HepG2 (cell line): ENCODE measurements around the gene ACSM2B. TPM values are rescaled to one million over a fixed set of nuclear protein-coding genes. Genes with fewer than 3 reads are reported as not detected.

Source experiments
- BCL6 ChIP-seq: IDR thresholded peaks from 2 replicates; pipeline ENCODE4 v1.6.1; 2016; ENCODE audit warnings: missing genetic modification reagents, missing compliant biosample characterization
- BHLHE40 ChIP-seq: IDR thresholded peaks from 2 replicates; pipeline ENCODE4 v1.6.1; 2011; ENCODE audit warnings: low read length, improper control_type of control experiment
- EEA1 ChIP-seq: sonication (generic); formaldehyde crosslinking; IDR thresholded peaks from 2 replicates; pipeline ENCODE4 v1.5.1; 2020; ENCODE audit warnings: mild to moderate bottlenecking, missing genetic modification reagents, borderline replicate concordance
- HOXA5 ChIP-seq: sonication (generic); formaldehyde crosslinking; IDR thresholded peaks from 2 replicates; pipeline ENCODE4 v1.4.0; 2020; ENCODE audit warnings: missing genetic modification reagents
- MLLT10 ChIP-seq: sonication (generic); formaldehyde crosslinking; IDR thresholded peaks from 2 replicates; pipeline ENCODE4 v1.4.0; 2020; ENCODE audit warnings: missing genetic modification reagents
- RCOR2 ChIP-seq: IDR thresholded peaks from 2 replicates; pipeline ENCODE4 v1.6.1; 2016; ENCODE audit warnings: missing biosample characterization, missing genetic modification reagents
- RFXAP ChIP-seq: sonication (generic); formaldehyde crosslinking; IDR thresholded peaks from 2 replicates; pipeline ENCODE4 v1.4.0; 2020; ENCODE audit warnings: missing genetic modification reagents, borderline replicate concordance
- SP1 ChIP-seq, 2 experiments: fragments of 450-650 bp in 1 of 2; sonication (generic) in 1 of 2; formaldehyde crosslinking in 1 of 2; IDR thresholded peaks; 2 replicates each; pipeline versions ENCODE4 v1.4.0 to v1.6.1; 2016 to 2020; ENCODE audit warnings: missing genetic modification reagents in 1 of 2
- ZNF556 ChIP-seq: sonication (generic); formaldehyde crosslinking; IDR thresholded peaks from 2 replicates; pipeline ENCODE4 v1.4.0; 2020; ENCODE audit warnings: mild to moderate bottlenecking, missing genetic modification reagents, borderline replicate concordance
- ZNF563 ChIP-seq: sonication (generic); formaldehyde crosslinking; IDR thresholded peaks from 2 replicates; pipeline ENCODE4 v1.8.0; 2022; ENCODE audit warnings: mild to moderate bottlenecking, moderate library complexity, missing genetic modification reagents
- ZNF572 ChIP-seq: sonication (generic); formaldehyde crosslinking; IDR thresholded peaks from 2 replicates; pipeline ENCODE4 v1.5.1; 2020; ENCODE audit warnings: mild to moderate bottlenecking, missing genetic modification reagents
- ZNF724P ChIP-seq: sonication (generic); formaldehyde crosslinking; IDR thresholded peaks from 2 replicates; pipeline ENCODE4 v1.8.0; 2022; ENCODE audit warnings: missing genetic modification reagents, borderline replicate concordance
- polyA plus RNA-seq, 8 experiments: library from polyadenylated mRNA; depleted of rRNA in 3 of 8; stranded (reverse) in 7 of 8; unstranded in 1 of 8; fragments of >200 nt; fragmentation: Illumina TruSeq in 4 of 8; extraction: Trizol in 4 of 8; gene quantifications; 2 replicates each; pipeline versions ENCODE4 v1.2.1 to v1.2.3, GENCODE V29; 2011 to 2016; ENCODE audit warnings: low read depth in 4 of 8, missing spikeins in 1 of 8, mixed read lengths in 1 of 8; ENCODE audit not compliant: insufficient read depth in 1 of 8
- total RNA-seq, 5 experiments: library from RNA; depleted of rRNA; stranded (reverse); fragments of >200 nt; fragmentation: Illumina TruSeq; extraction: Trizol; gene quantifications; 2 replicates each; pipeline ENCODE4 v1.2.3, GENCODE V29; 2016; ENCODE audit warnings: low read depth in 1 of 5
- TF ChIP-seq, protein P1 (sequence below): sonication (generic); formaldehyde crosslinking; IDR thresholded peaks from 2 replicates; pipeline ENCODE4 v1.5.0; 2020; ENCODE audit warnings: mild to moderate bottlenecking, missing genetic modification reagents, borderline replicate concordance
- TF ChIP-seq, protein P2 (sequence below): sonication (generic); formaldehyde crosslinking; IDR thresholded peaks from 2 replicates; pipeline ENCODE4 v1.4.0; 2020; ENCODE audit warnings: missing genetic modification reagents
- TF ChIP-seq, protein P3 (sequence below): IDR thresholded peaks from 2 replicates; pipeline ENCODE4 v1.6.1; 2016

ACSM2B gene
- total and polyA plus RNA-seq, 2 of the 13 experiments (the other 11 are each of a cell fraction or from before 2014, with no cell fraction given) = 22.9 to 34.0 TPM

DNA sequence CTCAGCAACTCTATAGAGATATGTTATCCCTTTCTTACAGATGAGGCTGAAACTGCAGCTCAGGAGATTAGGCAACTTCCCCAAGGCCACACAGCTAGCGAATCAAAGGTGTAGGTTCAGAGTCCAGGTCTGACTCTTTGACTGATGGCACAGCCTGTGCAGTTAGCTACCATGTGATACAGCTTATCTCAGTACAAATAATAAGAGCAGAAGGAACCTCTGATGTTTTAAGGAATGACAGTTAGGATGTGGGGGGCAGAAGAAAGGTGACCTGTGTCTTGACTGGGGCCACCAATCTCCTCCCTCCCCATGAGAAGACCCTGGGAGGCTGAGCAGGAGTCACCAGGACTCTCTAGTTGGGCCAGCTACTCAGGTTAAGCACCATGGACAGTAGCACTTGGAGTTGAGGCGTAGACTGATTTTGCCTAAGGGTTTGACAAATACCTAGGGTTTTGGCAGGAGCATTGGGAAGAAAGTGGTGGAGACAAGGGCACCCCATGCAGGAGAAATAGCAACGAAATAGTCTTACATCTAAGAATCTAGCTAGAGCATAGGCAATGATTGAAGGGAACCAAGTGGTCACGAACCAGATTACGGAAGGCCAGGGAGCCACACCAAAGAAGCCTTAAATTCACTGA lies 22.8 kb upstream of the ACSM2B start (continued):
- TF ChIP-seq, protein P1, sequence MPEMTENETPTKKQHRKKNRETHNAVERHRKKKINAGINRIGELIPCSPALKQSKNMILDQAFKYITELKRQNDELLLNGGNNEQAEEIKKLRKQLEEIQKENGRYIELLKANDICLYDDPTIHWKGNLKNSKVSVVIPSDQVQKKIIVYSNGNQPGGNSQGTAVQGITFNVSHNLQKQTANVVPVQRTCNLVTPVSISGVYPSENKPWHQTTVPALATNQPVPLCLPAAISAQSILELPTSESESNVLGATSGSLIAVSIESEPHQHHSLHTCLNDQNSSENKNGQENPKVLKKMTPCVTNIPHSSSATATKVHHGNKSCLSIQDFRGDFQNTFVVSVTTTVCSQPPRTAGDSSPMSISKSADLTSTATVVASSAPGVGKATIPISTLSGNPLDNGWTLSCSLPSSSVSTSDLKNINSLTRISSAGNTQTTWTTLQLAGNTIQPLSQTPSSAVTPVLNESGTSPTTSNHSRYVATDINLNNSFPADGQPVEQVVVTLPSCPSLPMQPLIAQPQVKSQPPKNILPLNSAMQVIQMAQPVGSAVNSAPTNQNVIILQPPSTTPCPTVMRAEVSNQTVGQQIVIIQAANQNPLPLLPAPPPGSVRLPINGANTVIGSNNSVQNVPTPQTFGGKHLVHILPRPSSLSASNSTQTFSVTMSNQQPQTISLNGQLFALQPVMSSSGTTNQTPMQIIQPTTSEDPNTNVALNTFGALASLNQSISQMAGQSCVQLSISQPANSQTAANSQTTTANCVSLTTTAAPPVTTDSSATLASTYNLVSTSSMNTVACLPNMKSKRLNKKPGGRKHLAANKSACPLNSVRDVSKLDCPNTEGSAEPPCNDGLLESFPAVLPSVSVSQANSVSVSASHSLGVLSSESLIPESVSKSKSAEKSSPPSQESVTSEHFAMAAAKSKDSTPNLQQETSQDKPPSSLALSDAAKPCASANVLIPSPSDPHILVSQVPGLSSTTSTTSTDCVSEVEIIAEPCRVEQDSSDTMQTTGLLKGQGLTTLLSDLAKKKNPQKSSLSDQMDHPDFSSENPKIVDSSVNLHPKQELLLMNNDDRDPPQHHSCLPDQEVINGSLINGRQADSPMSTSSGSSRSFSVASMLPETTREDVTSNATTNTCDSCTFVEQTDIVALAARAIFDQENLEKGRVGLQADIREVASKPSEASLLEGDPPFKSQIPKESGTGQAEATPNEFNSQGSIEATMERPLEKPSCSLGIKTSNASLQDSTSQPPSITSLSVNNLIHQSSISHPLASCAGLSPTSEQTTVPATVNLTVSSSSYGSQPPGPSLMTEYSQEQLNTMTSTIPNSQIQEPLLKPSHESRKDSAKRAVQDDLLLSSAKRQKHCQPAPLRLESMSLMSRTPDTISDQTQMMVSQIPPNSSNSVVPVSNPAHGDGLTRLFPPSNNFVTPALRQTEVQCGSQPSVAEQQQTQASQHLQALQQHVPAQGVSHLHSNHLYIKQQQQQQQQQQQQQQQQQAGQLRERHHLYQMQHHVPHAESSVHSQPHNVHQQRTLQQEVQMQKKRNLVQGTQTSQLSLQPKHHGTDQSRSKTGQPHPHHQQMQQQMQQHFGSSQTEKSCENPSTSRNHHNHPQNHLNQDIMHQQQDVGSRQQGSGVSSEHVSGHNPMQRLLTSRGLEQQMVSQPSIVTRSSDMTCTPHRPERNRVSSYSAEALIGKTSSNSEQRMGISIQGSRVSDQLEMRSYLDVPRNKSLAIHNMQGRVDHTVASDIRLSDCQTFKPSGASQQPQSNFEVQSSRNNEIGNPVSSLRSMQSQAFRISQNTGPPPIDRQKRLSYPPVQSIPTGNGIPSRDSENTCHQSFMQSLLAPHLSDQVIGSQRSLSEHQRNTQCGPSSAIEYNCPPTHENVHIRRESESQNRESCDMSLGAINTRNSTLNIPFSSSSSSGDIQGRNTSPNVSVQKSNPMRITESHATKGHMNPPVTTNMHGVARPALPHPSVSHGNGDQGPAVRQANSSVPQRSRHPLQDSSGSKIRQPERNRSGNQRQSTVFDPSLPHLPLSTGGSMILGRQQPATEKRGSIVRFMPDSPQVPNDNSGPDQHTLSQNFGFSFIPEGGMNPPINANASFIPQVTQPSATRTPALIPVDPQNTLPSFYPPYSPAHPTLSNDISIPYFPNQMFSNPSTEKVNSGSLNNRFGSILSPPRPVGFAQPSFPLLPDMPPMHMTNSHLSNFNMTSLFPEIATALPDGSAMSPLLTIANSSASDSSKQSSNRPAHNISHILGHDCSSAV (CRISPR knock-in tag) = no peak
- TF ChIP-seq ZNF556 (peak; percentile 85), ZNF724P (no peak), RCOR2 (CRISPR knock-in tag) (peak; percentile 98), BCL6 (peak; percentile 89), MLLT10 (CRISPR knock-in tag) (no peak), SP1 (IDR thresholded peaks at IDR 0.05) (no peak), SP1 (CRISPR knock-in tag; IDR thresholded peaks at IDR 0.05) (no peak; the same call in 1 of the 2 replicates), RFXAP (CRISPR knock-in tag) (peak; percentile 86), ZNF572 (CRISPR knock-in tag) (peak; percentile 85; the same call in 1 of the 2 replicates), BHLHE40 (0 out of 2 replicates have a peak, but pooled peaks have one; percentile 30), EEA1 (CRISPR knock-in tag) (no peak; the same call in 1 of the 2 replicates), HOXA5 (CRISPR knock-in tag) (peak; percentile 99), ZNF563 (CRISPR knock-in tag) (peak; percentile 84; the same call in 1 of the 2 replicates)
- TF ChIP-seq, protein P2, sequence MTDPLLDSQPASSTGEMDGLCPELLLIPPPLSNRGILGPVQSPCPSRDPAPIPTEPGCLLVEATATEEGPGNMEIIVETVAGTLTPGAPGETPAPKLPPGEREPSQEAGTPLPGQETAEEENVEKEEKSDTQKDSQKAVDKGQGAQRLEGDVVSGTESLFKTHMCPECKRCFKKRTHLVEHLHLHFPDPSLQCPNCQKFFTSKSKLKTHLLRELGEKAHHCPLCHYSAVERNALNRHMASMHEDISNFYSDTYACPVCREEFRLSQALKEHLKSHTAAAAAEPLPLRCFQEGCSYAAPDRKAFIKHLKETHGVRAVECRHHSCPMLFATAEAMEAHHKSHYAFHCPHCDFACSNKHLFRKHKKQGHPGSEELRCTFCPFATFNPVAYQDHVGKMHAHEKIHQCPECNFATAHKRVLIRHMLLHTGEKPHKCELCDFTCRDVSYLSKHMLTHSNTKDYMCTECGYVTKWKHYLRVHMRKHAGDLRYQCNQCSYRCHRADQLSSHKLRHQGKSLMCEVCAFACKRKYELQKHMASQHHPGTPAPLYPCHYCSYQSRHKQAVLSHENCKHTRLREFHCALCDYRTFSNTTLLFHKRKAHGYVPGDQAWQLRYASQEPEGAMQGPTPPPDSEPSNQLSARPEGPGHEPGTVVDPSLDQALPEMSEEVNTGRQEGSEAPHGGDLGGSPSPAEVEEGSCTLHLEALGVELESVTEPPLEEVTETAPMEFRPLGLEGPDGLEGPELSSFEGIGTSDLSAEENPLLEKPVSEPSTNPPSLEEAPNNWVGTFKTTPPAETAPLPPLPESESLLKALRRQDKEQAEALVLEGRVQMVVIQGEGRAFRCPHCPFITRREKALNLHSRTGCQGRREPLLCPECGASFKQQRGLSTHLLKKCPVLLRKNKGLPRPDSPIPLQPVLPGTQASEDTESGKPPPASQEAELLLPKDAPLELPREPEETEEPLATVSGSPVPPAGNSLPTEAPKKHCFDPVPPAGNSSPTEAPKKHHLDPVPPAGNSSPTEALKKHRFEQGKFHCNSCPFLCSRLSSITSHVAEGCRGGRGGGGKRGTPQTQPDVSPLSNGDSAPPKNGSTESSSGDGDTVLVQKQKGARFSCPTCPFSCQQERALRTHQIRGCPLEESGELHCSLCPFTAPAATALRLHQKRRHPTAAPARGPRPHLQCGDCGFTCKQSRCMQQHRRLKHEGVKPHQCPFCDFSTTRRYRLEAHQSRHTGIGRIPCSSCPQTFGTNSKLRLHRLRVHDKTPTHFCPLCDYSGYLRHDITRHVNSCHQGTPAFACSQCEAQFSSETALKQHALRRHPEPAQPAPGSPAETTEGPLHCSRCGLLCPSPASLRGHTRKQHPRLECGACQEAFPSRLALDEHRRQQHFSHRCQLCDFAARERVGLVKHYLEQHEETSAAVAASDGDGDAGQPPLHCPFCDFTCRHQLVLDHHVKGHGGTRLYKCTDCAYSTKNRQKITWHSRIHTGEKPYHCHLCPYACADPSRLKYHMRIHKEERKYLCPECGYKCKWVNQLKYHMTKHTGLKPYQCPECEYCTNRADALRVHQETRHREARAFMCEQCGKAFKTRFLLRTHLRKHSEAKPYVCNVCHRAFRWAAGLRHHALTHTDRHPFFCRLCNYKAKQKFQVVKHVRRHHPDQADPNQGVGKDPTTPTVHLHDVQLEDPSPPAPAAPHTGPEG = peak; percentile 83
- TF ChIP-seq, protein P3, sequence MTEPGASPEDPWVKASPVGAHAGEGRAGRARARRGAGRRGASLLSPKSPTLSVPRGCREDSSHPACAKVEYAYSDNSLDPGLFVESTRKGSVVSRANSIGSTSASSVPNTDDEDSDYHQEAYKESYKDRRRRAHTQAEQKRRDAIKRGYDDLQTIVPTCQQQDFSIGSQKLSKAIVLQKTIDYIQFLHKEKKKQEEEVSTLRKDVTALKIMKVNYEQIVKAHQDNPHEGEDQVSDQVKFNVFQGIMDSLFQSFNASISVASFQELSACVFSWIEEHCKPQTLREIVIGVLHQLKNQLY (CRISPR knock-in tag) = peak; percentile 100
